Ishikawa (cell line): ENCODE results near the gene HS3ST3A1.

Source experiments
- EGR1 ChIP-seq: IDR thresholded peaks from 2 replicates; pipeline ENCODE4 v1.6.1; 2012
- EP300 ChIP-seq: IDR thresholded peaks from 2 replicates; pipeline ENCODE4 v1.6.1; 2012; ENCODE audit warnings: borderline replicate concordance
- FOXM1 ChIP-seq: IDR thresholded peaks from 2 replicates; pipeline ENCODE4 v1.6.1; 2012; ENCODE audit warnings: low read depth, borderline replicate concordance
- MAX ChIP-seq: IDR thresholded peaks from 2 replicates; pipeline ENCODE4 v1.6.1; 2012
- RAD21 ChIP-seq: IDR thresholded peaks from 2 replicates; pipeline ENCODE4 v1.6.1; 2012; ENCODE audit warnings: low read depth
- REST ChIP-seq: IDR thresholded peaks from 2 replicates; pipeline ENCODE4 v1.6.1; 2012; ENCODE audit warnings: low read depth, mild to moderate bottlenecking
- TAF1 ChIP-seq: IDR thresholded peaks from 2 replicates; pipeline ENCODE4 v1.6.1; 2012; ENCODE audit warnings: low read depth, mild to moderate bottlenecking
- TCF12 ChIP-seq: IDR thresholded peaks from 2 replicates; pipeline ENCODE4 v1.6.1; 2012; ENCODE audit warnings: low read depth
- TEAD4 ChIP-seq: IDR thresholded peaks from 2 replicates; pipeline ENCODE4 v1.6.1; 2012
- YY1 ChIP-seq: IDR thresholded peaks from 2 replicates; pipeline ENCODE4 v1.6.1; 2012; ENCODE audit warnings: low read depth
- ZBTB7A ChIP-seq: IDR thresholded peaks from 2 replicates; pipeline ENCODE4 v1.6.1; 2012; ENCODE audit warnings: low read depth

GRCh38 chr17:13561606-13562270 lies 40.0 kb downstream of the HS3ST3A1 start:
- TF ChIP-seq YY1, result no peak
- TF ChIP-seq MAX, result no peak
- no peak for TF ChIP-seq TAF1
- no peak for TF ChIP-seq EGR1
- TF ChIP-seq EP300, result no peak
- no peak for TF ChIP-seq FOXM1
- TF ChIP-seq ZBTB7A, result no peak
- no peak for TF ChIP-seq RAD21
- no peak for TF ChIP-seq REST
- TF ChIP-seq TEAD4, result no peak
- TF ChIP-seq TCF12, result no peak
